GM19238 (cell line): Measurements from ENCODE around the gene ANAPC2.

Experiments used
- DNase-seq: peaks from one replicate; pipeline ENCODE4 v3.0.0; 2011; ENCODE audit warnings: low spot score; ENCODE audit not compliant: insufficient read length

Gene ANAPC2

DNA sequence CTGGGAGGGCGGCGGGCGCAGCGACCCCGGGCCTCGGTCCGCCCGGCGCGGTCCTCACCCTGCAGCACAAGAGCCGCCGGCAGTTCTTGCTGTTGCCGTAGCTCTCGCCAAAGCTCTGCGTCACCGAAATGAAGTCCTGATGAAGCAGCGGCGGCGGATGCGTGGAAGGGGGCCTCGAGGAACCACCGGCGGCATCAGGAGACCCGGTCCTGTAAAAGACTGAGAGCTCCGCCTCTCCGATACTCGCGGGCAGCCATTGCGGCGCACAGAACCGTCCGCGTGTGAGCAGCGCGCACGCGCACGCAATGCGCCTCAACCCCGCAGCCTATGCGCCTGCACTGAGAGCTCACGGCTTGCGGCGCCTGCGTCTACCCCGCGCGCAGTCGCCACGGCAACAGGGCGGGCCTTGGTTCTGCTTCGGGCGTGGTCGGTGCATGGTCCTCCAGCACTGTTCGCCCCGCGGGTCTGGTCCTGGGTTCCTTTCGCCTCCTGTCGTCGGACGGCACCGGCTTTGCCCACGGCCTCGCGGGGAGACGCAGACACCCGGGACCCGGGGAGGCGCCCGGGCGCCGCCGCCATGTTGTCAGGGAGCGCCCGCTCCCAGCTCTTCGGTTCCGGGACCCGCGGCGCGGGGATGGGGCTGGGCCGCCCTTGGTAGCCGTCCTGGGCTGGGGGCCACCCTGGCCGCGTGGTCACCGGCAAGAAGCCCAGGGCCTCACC is 58.7 kb downstream of the ANAPC2 start:
- DNase-seq: peak; percentile 97

DNA sequence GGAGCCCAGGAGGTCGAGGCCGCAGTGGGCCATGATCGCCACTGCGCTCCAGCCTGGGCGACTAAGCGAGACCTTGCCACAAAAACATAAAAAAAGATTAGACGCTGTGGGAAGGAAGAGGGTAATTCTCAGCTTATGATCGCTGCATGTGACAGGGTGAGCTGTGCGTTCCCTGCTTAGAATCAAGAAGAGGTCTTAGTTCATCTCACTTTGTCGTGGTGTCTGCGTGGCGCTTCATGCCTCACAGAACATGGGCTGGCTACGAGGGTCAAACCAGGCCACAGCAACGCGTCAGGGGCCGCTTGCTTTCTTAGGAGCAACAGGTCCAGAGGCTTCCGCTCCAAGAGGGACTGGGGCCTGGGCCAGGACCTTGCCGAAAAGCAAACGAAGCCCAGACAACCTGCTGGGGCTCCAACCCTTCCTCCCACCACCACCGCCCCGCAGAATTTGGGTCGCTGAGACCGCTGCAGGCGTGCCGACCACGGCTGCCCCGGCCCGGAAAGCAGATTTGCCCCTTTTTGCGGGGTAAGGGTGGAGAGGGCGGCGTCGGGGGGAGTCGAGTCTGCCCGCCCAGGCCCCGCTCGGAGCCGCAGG is 59.4 kb downstream of the ANAPC2 start:
- no peak for DNase-seq

DNA sequence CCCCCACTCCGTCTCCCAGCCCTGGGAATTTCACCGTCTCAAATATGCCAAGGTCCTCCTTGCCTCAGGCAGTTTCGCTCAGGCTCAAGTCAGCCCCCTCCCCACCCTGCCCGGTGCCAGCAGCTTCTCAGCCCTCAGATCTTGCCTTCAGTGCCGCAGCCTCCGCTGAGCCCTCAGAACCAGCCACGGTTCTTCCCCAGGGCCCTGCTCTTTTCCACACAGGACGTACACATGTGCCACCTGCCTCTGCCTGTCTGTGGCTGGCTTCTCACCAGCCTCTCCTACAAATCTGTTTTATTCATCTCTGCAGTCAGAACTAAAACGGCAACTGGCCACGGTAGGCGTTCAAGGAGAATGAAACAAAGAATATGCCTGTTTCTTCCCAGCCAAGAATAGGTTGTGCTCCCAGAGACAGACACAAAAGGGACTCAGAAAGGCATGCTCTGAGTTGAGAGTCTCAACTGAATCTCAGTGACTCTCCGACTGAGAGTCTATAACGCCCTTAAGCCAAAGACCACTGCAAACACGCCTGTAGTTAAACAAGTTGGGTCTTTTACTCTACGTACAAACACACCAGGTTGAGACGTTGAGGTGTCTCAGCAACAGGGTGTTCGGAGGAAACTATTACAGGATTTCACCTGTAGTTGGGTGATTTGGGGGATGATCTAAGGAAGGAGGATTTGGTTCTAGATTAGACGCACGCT is 60.0 kb downstream of the ANAPC2 start:
- no peak for DNase-seq

DNA sequence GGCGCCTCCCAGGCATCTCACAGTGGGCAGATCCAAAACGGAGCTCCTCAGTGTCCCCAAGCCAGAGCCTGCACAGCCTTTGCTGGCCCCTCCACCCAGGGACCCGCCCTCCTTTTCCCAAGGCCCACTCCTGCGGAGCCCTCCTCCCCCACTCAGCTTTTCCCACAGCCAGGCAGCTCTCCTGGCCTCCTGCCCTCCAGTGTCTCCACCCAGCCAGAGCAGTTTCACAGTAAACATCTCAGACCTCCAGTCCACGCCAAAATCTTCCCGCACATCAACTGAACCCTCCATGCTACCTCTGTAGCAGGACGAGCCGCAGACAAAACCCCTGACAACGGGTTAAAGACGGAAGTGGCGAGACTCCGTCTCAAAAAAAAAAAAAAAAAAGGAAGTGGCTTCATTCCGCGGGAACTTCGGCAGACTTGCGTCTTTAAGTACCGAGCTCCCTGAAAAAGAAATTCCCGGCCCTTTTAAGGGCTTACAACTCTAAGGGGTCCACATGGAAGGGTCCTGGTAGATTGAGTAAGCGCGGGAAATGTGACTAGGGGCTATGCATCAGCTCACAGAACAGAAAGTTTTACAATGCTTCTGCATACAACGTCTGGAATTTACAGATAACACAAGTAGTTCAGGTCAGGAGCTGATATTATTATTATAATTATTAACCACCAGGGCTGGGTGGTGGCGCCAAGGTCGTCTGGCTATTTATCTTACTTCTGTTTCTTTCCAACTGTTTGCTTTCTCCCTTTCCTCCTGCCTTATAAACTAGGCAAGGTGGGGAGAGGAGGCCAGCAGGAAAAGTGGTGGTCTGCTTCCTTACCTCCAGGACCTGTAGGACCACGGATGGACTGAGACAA is 60.8 kb downstream of the ANAPC2 start:
- DNase-seq: no peak

- DNase-seq: no peak
These were observed 61.6 kb downstream of the ANAPC2 start for GRCh38 chr9:137126786-137127185.
